K562 (cell line): ENCODE measurements around the gene ZNF451.

Source experiments
- CEBPB ChIP-seq: fragments of 450-650 bp; IDR thresholded peaks from 2 replicates; pipeline ENCODE4 v1.6.1; 2016; ENCODE audit warnings: missing genetic modification characterization, missing compliant biosample characterization
- CHCHD3 ChIP-seq: fragments of 250-450 bp; sonication (Bioruptor Pico); IDR thresholded peaks from 2 replicates; pipeline ENCODE4 v2.1.2; 2022; ENCODE audit warnings: mild to moderate bottlenecking
- EZH2 ChIP-seq: IDR thresholded peaks from 2 replicates; pipeline ENCODE4 v1.6.1; 2012; ENCODE audit warnings: low read depth, mild to moderate bottlenecking, inconsistent platforms, low read length, borderline replicate concordance
- HMG20B ChIP-seq: fragments of 250-450 bp; sonication (Bioruptor Pico); IDR thresholded peaks from 2 replicates; pipeline ENCODE4 v1.5.0; 2021; ENCODE audit warnings: mild to moderate bottlenecking
- MTA2 ChIP-seq: fragments of 450-650 bp; IDR thresholded peaks from 2 replicates; pipeline ENCODE4 v1.6.1; 2016; ENCODE audit warnings: low read depth
- POLR2A ChIP-seq: fragments of 450-650 bp; conservative IDR thresholded peaks from 2 replicates; pipeline ENCODE4 v1.6.1; 2016
- ZNF274 ChIP-seq: IDR thresholded peaks from 2 replicates; pipeline ENCODE4 v1.6.1; 2011; ENCODE audit warnings: low read depth, mild to moderate bottlenecking, low read length, moderate library complexity, borderline replicate concordance
- TF ChIP-seq, protein P1 (sequence below): fragments of 250-450 bp; sonication (Bioruptor Pico); IDR thresholded peaks from 2 replicates; pipeline ENCODE4 v1.5.0; 2020; ENCODE audit warnings: mild to moderate bottlenecking
- TF ChIP-seq, protein P2 (sequence below), 3 experiments: IDR thresholded peaks in 2 of 3; conservative IDR thresholded peaks in 1 of 3; 2 replicates each; pipeline ENCODE4 v1.5.1; 2011 to 2012; ENCODE audit warnings: low read length in 3 of 3, mild to moderate bottlenecking in 3 of 3, control low read depth in 2 of 3, improper control_type of control experiment in 1 of 3, inconsistent platforms in 1 of 3, low read depth in 1 of 3, mixed read lengths in 1 of 3, moderate library complexity in 1 of 3; ENCODE audit not compliant: insufficient read depth in 2 of 3
- TF ChIP-seq, protein P3 (sequence below): fragments of 250-450 bp; sonication (Bioruptor Pico); IDR thresholded peaks from 2 replicates; pipeline ENCODE4 v1.5.0; 2021
- TF ChIP-seq, protein P4 (sequence below): sonication (generic); formaldehyde crosslinking; IDR thresholded peaks from 2 replicates; pipeline ENCODE4 v1.8.0; 2023; ENCODE audit warnings: mild to moderate bottlenecking, missing genetic modification reagents

DNA sequence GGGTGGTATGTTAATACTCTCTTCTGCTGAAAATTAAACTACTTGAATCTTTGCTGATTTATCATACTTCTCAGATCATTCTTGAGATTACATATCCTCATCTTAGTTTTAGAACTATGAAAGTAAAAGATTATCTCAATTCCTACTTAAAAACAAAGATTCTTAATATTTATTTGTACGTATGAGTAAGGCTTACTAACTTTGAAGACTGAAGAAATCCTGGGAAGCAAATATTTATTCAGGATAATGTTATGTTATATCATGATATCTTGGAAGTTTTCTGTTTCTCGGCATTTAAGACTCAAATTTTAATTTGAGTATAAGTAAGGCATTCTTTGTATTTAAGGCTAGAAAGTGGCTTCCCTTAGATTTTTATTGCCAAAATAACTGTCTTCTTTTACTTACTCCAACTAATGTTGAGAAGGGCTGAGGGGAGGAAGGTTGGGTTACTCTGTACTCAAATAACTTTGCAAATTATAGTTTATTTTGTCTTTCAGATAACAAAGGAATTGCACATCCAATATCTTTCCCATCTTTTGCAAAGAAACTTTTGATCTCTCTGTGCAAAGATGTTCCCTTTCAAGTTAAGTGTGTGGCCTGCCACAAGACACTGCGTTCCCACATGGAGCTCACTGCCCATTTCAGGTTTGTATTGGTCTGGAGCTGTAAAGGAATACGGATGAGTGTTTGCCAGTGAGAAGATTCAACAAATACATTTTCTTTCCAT, 51.6 kb downstream of the ZNF451 start:
- TF ChIP-seq CHCHD3 (CRISPR knock-in tag) (no peak), CEBPB (tag) (no peak), POLR2A (0 out of 2 replicates have a peak, but pooled peaks have one; percentile 15), MTA2 (no peak), EZH2 (no peak), HMG20B (CRISPR knock-in tag) (no peak), ZNF274 (no peak)
- TF ChIP-seq, protein P1, sequence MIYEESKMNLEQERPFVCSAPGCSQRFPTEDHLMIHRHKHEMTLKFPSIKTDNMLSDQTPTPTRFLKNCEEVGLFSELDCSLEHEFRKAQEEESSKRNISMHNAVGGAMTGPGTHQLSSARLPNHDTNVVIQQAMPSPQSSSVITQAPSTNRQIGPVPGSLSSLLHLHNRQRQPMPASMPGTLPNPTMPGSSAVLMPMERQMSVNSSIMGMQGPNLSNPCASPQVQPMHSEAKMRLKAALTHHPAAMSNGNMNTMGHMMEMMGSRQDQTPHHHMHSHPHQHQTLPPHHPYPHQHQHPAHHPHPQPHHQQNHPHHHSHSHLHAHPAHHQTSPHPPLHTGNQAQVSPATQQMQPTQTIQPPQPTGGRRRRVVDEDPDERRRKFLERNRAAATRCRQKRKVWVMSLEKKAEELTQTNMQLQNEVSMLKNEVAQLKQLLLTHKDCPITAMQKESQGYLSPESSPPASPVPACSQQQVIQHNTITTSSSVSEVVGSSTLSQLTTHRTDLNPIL (CRISPR knock-in tag) = no peak
- TF ChIP-seq, protein P2, sequence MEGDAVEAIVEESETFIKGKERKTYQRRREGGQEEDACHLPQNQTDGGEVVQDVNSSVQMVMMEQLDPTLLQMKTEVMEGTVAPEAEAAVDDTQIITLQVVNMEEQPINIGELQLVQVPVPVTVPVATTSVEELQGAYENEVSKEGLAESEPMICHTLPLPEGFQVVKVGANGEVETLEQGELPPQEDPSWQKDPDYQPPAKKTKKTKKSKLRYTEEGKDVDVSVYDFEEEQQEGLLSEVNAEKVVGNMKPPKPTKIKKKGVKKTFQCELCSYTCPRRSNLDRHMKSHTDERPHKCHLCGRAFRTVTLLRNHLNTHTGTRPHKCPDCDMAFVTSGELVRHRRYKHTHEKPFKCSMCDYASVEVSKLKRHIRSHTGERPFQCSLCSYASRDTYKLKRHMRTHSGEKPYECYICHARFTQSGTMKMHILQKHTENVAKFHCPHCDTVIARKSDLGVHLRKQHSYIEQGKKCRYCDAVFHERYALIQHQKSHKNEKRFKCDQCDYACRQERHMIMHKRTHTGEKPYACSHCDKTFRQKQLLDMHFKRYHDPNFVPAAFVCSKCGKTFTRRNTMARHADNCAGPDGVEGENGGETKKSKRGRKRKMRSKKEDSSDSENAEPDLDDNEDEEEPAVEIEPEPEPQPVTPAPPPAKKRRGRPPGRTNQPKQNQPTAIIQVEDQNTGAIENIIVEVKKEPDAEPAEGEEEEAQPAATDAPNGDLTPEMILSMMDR (IDR thresholded peaks at IDR 0.05 in 2 of 3, conservative IDR thresholded peaks at IDR 0.05 in 1 of 3; ENCODE audit: insufficient read depth in 2 of 3, low read depth in 1 of 3, low read length in 3 of 3) = no peak
- TF ChIP-seq, protein P3, sequence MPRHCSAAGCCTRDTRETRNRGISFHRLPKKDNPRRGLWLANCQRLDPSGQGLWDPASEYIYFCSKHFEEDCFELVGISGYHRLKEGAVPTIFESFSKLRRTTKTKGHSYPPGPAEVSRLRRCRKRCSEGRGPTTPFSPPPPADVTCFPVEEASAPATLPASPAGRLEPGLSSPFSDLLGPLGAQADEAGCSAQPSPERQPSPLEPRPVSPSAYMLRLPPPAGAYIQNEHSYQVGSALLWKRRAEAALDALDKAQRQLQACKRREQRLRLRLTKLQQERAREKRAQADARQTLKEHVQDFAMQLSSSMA = no peak
- TF ChIP-seq, protein P4, sequence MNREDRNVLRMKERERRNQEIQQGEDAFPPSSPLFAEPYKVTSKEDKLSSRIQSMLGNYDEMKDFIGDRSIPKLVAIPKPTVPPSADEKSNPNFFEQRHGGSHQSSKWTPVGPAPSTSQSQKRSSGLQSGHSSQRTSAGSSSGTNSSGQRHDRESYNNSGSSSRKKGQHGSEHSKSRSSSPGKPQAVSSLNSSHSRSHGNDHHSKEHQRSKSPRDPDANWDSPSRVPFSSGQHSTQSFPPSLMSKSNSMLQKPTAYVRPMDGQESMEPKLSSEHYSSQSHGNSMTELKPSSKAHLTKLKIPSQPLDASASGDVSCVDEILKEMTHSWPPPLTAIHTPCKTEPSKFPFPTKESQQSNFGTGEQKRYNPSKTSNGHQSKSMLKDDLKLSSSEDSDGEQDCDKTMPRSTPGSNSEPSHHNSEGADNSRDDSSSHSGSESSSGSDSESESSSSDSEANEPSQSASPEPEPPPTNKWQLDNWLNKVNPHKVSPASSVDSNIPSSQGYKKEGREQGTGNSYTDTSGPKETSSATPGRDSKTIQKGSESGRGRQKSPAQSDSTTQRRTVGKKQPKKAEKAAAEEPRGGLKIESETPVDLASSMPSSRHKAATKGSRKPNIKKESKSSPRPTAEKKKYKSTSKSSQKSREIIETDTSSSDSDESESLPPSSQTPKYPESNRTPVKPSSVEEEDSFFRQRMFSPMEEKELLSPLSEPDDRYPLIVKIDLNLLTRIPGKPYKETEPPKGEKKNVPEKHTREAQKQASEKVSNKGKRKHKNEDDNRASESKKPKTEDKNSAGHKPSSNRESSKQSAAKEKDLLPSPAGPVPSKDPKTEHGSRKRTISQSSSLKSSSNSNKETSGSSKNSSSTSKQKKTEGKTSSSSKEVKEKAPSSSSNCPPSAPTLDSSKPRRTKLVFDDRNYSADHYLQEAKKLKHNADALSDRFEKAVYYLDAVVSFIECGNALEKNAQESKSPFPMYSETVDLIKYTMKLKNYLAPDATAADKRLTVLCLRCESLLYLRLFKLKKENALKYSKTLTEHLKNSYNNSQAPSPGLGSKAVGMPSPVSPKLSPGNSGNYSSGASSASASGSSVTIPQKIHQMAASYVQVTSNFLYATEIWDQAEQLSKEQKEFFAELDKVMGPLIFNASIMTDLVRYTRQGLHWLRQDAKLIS (CRISPR knock-in tag) = no peak
